Prostate gland (tissue), 2 donors: ENCODE data around the gene NFKB1.

ENCODE experiments used
- POLR2A ChIP-seq: fragments of 450-650 bp; IDR thresholded peaks from one replicate; pipeline ENCODE4 v1.6.1; 2016; ENCODE audit warnings: antibody characterized with exemption, mild to moderate bottlenecking
- POLR2AphosphoS5 ChIP-seq: sonication (generic); formaldehyde crosslinking; IDR thresholded peaks from one replicate; pipeline ENCODE4 v1.6.1; 2017; ENCODE audit warnings: antibody characterized with exemption
- TF ChIP-seq, protein P1 (sequence below), 4 experiments: fragments of 200-600 bp in 2 of 4; fragments of 450-650 bp in 2 of 4; sonication (generic) in 2 of 4; IDR thresholded peaks; 1 replicate in 3 of 4; 2 replicates in 1 of 4; pipeline ENCODE4 v1.5.1; 2016 to 2019; ENCODE audit warnings: antibody characterized with exemption in 4 of 4, mild to moderate bottlenecking in 2 of 4, moderate library complexity in 2 of 4

DNA sequence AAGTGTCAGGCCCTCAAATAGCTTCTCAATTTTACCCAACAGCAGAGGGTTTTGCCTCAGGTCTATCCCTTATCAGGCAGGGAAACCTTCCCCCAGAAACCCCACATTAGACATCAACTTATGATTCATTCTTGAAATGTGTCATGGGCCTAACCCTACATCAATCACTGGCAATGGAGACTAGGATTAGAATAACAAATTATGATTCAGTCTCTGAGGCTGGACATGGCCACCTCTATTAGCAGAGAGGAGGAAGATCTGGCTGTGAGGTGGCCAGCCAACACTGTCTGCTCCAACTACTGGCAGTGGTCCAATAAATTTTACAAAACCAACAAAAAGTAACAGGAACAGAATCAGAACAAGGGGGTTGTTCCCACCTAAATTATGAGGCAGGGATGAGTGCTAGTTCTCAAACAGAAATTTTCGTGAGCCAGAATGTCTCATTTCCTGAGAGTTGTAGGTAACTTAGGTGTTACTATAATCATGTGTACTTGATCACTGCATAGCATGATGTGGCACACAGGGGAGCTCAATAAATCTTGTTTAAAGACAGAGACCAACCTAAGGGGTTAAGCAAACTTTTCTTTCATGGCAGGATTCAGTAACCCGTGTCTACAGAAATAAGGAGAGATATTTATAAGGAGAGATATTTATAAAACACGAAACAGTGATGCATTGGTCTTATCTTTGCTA is 126.8 kb downstream of the NFKB1 start:
- TF ChIP-seq POLR2AphosphoS5: no peak
- TF ChIP-seq POLR2A: no peak
- TF ChIP-seq, protein P1, sequence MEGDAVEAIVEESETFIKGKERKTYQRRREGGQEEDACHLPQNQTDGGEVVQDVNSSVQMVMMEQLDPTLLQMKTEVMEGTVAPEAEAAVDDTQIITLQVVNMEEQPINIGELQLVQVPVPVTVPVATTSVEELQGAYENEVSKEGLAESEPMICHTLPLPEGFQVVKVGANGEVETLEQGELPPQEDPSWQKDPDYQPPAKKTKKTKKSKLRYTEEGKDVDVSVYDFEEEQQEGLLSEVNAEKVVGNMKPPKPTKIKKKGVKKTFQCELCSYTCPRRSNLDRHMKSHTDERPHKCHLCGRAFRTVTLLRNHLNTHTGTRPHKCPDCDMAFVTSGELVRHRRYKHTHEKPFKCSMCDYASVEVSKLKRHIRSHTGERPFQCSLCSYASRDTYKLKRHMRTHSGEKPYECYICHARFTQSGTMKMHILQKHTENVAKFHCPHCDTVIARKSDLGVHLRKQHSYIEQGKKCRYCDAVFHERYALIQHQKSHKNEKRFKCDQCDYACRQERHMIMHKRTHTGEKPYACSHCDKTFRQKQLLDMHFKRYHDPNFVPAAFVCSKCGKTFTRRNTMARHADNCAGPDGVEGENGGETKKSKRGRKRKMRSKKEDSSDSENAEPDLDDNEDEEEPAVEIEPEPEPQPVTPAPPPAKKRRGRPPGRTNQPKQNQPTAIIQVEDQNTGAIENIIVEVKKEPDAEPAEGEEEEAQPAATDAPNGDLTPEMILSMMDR (IDR thresholded peaks at IDR 0.05): no peak
